GM19372 (cell line): ENCODE measurements around the gene CBL.

Experiments used
- ATAC-seq: cut with Tn5 transposase; IDR thresholded peaks from one replicate; pipeline ENCODE4 v1.9.1; 2021; ENCODE audit warnings: mild to moderate bottlenecking, low read depth, moderate library complexity; ENCODE audit not compliant: unreplicated experiment

The CBL gene

DNA sequence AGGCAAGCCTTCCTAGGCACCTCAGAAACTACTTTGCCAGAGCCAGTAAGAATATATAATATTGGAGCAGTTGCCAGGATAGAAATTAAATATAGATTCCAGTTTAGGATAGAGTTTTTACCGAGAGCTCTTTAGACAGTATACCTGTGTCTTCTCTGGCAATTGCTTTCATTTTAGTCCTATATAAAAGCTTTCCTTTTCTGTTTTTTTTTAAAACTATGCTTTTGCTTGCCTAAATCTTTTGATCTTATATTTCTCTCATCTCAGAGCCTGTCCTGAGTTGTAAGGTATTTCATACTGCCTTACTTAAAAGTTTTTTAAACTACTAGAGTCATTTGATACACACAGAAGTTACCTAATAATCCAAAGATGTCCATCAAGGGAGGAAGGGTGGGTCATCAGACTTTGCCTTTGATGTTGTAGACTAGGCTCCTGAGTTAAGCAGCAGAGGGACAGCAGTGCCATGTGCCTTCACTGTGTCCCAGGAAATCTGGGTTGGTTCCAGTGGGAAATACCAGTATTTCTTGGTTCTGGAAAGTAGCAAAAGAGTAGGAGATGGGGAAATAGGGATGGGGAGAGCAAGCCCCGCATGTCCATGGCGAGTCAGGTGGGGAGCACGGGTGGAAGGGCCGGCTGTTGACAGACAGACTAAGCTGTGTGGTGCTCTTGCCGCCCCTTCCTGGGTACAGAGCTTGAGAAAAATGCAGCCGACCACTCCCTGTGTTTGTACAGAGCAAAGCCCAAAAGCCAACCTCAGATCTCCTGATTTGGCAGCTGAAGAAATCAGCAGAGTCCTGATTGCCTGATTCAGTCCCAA, 99.6 kb downstream of the CBL start:
- no peak for ATAC-seq

DNA sequence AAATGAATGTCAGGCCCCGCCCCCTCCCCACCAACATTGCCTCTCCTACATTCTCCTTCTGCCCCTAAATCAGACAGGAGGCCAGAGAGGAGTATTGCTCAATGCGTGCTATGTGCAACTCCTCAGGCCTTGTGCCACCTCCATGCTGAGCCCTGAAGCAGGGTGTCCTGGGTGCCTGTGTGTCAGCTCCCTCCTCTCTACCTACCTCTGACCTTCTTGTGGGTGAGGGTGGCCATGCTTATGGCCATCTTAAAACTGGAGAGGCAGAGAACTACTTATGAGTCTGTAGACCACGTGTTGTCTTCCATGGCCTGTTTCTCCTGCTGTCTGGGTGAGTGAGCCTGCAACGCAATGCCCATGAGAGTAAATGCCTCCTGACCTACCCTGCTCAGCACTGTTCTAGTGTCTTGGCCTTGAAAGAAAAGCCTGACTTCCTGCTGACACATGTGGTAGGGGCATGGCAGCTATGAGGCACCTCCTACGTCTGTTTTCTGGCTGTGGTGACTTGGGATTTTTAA, 100.3 kb downstream of the CBL start:
- ATAC-seq: no peak

- no peak for ATAC-seq
Measured at GRCh38 chr11:119307219-119307618, 101.1 kb downstream of the CBL start.

DNA sequence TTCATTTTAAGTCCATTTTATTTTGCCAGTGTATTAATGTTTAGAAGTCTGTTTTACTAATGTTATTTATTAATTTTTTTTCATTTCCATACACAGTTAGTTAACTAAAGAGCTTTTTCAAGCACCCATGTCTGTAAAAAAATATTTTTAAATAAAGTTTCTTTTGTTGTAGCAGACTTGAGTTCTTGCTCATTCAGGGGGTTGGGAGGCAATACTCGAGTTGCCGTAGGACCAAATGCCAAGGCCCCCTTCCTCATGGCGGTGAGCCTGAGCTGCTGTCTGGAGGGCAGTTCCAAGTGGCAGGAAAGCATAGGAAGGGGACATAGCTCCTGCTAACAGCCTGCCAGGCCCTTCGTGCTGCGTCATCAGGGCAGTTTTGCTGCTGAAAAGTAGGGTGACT, 101.8 kb downstream of the CBL start:
- ATAC-seq: no peak

DNA sequence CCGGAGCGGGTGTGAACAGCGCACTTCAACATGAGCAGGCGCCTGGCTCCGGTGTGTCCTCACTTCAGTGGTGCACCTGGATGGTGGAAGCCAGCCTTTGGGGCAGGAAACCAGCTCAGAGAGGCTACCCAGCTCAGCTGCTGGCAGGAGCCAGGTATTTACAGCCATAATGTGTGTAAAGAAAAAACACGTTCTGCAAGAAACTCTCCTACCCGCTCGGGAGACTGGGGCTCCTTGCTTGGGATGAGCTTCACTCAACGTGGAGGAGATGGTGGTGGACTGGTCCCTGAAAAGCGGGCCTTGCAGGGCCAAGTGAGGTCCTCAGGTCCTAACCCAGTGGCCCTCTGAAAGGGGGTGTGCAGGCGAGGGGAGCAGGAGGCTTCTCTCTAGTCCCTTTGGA, 103.3 kb downstream of the CBL start:
- ATAC-seq: no peak

- ATAC-seq: no peak
Measured at GRCh38 chr11:119309953-119310681, 104.0 kb downstream of the CBL start.

DNA sequence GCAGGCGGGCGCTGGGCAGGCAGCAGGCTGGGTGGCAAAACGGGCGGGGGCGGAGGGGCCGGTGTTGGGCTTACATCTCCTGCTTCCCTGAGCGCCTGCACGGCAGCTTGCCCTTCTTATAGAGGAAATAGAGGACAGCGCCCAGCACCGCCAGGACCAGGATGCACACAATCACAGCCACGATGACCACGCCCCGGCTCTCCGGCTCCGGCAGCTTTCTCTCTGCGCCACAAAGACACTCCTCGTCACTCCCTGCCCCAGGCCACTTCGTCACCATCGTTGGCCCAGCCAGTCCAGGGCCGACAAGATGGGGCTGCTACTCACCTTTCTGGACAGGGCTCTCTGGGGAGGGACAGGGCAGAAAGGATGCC, 104.5 kb downstream of the CBL start:
- ATAC-seq: no peak

- ATAC-seq: no peak
Measured at GRCh38 chr11:119314726-119315125, 108.6 kb downstream of the CBL start.

GRCh38 chr11:119315131-119316015, 109.2 kb downstream of the CBL start:
- no peak for ATAC-seq

DNA sequence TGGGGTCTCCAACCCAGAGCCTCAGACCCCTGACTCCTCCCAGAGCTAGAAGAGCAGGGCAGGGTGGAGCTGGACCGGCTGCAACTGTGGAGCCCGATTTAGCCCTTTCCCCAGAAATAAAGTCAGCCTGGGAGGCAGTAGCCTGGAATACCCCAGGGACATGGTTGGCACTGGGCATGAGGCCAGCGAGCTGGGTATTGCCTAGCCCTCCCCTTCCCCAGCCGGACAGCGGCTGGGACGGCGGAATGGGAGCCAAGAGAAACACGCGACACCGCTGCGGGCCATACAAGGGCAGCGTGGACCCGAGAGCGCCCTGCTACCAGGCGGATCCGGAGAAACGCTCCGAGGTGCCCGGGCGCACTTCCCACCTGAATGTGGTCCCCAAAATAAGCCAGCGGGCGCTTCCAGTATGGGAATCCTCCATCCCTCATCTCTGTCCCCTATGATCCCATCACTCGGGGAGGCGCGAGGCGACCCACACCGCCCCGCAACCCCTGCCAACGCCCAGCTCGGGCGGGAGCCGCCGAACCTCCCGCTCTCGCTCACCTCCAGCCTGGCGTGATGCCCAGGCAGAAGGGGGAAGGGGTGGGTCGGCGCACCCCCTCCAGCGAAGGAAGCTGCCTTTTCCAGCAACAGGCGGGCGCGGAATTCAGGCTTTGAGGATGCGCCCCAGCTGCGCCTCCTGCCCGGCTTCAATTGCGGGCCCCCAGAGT, 110.0 kb downstream of the CBL start:
- ATAC-seq: no peak

DNA sequence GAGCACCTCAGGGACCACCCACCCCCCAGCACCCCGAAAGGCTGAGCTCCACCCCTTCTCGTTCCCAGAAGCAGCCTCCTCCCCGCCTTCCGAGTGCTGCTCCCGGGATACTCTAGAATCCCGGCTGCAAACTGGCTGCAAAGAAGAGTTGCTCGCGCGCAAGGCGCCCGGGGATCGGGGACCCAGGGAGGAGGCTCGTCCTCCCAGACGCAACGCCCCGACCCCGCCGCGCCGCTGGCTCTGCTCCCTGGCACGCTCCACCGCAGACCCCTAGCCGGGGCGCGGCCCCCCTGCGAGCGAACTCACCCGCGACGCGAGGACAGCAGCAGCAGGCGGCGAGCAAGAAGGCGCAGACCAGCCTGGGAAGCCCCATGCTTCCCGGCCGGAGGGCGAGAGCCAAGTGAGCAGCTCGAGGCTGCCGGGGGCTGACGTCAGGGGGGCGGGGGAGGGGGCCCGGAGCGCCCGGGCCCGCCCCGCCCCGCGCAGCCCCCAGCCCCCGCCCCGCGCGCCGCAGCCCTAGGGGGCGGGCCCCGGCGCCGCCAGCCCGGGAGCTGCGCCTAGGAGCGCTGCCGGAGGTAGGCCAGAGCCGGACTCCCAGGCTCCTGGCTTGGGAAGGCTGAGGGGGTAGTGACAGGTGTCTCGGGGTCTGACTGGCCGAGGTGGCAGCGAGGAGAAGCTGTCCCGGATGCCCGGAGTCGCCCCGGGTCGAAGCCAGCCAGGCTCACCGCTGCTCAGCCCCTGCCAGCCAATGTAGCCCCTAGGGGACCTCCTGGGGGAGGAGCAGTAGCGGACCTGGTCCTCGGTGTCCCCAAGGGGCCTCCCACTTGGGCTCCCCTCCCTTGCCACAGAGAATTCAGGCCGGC, 110.8 kb downstream of the CBL start, which contains the start of gene MCAM:
MCAM (minus strand) TSS at position 402 of the 863 bp plus-strand sequence; CDS start at position 373, 29 bp downstream.
- no peak for ATAC-seq

DNA sequence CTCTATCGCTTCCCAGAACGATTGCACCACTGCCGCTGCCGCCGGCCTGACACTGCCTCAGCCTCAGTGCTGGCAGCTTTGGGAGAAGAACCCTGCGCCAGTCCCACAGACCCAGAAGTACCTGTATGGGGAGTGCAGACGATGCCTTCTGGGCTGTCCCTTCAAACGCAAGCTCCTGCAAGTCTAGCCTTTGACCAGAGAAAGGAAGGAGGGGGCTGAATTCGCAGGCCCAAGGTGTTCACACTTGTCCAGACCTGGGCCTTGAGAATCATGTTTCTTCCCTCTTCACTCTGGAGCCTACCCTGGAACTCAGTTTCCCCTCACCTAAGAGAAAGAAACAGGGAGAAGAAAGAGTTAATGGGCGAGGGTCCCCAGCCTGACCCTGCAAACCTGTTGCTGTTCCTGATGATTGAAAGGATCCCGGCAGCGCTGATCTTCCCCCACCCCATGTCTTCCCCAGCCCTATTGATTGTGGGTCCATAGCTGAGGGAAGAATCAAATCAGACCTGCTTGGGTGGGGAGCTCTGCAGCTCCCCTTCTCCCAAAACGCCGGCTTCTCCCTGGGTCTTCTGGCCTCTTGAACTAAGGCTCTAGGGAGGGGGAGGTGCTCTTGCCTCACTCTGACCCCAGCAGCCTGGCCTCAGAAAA, 111.6 kb downstream of the CBL start:
- ATAC-seq: no peak

GRCh38 chr11:119318240-119319135, 112.3 kb downstream of the CBL start:
- no peak for ATAC-seq

DNA sequence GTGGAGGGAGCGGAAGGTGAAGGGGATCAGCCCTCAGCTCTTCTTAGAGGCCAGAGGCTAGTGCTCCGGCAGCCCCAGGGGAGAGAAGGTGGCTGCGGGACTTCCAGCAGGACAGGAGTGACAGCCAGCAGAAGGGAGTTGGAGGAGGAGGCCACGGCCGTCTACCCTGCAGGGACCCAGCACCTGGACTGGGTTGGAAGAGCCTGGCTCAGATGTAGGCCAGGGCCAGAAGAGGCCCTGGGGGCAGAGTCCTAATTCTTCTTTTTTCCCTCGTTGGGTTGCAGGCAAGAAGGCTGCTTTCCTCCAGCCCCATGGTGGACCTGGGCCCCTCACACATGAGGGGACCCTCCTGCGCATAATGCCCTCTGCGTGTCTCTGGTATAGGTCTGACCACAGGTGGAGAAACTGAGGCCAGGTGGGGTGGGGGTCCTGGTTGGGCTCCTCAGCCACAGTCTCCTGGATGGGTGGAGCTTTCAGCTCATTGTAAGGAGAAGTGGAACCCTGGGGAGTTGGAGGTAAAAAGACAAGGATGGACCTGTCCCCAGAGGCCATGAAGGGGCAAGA, 113.1 kb downstream of the CBL start:
- ATAC-seq: no peak

DNA sequence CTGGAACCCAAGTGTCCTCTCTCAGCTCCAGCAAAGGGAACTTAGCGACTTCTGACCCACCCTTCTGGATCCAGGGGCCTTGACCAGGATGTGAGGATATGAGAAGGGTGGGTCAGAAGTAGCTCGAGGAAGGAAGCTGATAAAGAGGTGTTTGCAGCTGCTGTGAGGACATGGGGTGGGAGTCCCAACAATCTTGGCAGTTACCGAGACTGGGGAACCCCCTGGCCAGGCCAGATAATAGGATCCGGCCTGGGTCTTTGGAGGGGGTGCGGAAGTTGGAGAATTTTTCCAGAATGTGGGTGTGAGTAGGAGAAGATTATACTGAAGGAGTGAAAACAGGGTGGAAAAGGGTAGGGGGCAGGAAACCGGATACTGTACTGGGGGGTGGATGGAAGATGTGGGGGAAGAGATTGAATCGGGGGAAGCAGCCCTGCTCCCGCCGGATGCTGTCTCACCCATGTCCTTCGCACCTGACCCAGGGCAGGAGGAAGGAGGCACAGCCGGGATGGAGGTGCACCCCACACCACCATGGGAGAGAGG, 113.6 kb downstream of the CBL start:
- ATAC-seq: no peak

DNA sequence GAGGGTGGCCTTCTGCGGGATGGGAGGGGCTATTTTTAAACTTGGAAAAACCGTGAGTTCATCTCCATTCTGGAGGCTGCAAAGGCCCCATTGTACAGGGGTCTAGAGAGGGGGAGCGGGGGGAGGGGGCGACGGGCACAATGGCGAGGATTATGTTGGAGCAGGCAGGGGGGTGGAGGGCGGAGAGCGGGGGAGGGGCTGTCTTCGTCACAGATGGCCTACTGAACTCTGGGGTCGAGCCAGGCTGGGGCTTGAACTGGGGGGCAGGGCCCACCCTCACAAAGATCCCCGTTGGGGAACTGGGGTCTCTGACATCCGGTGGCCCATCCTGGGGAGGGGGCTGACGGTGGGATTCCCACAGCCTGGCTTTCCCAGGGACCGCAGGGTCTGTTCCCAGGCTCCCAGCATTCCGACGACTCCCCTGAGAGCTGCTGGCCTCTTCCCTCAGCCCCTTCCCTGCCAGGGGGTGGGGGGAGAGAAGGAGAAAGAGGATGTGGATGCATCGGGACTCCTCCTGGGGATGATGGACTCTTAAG, 114.2 kb downstream of the CBL start:
- no peak for ATAC-seq
